GM10248 (cell line): ENCODE results near the gene CD70.
"Not testable (repeated sequence)": the region's sequence is repeated elsewhere in the genome, so short reads cannot be mapped to it uniquely, and the experiment has no call there.

ENCODE experiments used
- CTCF ChIA-PET: fragments of 300-600 bp; sonication (Branson Sonifier 250); formaldehyde crosslinking; extraction: SDS; loops from one replicate; lab custom pipeline; 2021; ENCODE audit warnings: antibody characterized with exemption; lab: Yijun Ruan, JAX
- POLR2A ChIA-PET: fragments of 350-650 bp; sonication (Branson Sonifier 250); formaldehyde crosslinking; extraction: SDS; loops from one replicate; lab custom pipeline; 2020; ENCODE audit warnings: antibody characterized with exemption; lab: Yijun Ruan, JAX
- DNase-seq: peaks from one replicate; pipeline ENCODE4 v3.0.0; 2012; ENCODE audit errors: extremely low spot score
- CTCF ChIP-seq: IDR thresholded peaks from 2 replicates; pipeline ENCODE4 v1.5.1; 2012; ENCODE audit warnings: mild to moderate bottlenecking, low read depth; ENCODE audit errors: extremely low read depth, missing control alignments, control extremely low read depth

Gene CD70

GRCh38 chr19:6587093-6587820 is 3.7 kb downstream of the CD70 start:
- CTCF ChIA-PET, result interaction anchor here (0.8 to 1.6 kb wide), 8 partner anchors 10 to 276 kb away, joined by 3 to 10 read pairs (median 4); no protein-coding TSS in a partner anchor
- TF ChIP-seq CTCF, result no peak
- POLR2A ChIA-PET, result interaction anchor here (0.5 to 2.6 kb wide), 10 partner anchors 9 to 162 kb away, joined by 3 to 19 read pairs (median 5); partner anchors contain the start of genes KHSRP and TNFSF9
- peak; percentile 42 for DNase-seq

GRCh38 chr19:6586726-6587092 is 4.2 kb downstream of the CD70 start:
- ChIA-PET POLR2A (interaction anchor here (0.9 to 2.6 kb wide), 7 partner anchors 9 to 58 kb away, joined by 3 to 19 read pairs (median 5); partner anchors contain the start of gene TNFSF9), CTCF (interaction anchor here (0.9 to 1.6 kb wide), 5 partner anchors 10 to 276 kb away, joined by 3 to 10 read pairs (median 5); no protein-coding TSS in a partner anchor)
- TF ChIP-seq CTCF, result no peak
- DNase-seq, result no peak

GRCh38 chr19:6586056-6586455 is 4.9 kb downstream of the CD70 start:
- ChIA-PET CTCF (no interaction called here), POLR2A (interaction anchor here (1.0 to 2.6 kb wide), 3 partner anchors 8 to 57 kb away, joined by 3 to 19 read pairs (median 3); partner anchors contain the start of gene TNFSF9)
- TF ChIP-seq CTCF, result no peak

GRCh38 chr19:6582515-6583484 is 8.2 kb downstream of the CD70 start:
- CTCF ChIA-PET, DNase-seq: not testable (repeated sequence)
- POLR2A ChIA-PET, result interaction anchor here (0.7 to 2.1 kb wide), 4 partner anchors 38 to 261 kb away, joined by 3 to 7 read pairs (median 6); partner anchors contain the start of gene TNFSF9

More at GRCh38 chr19:6586056-6586455, 4.9 kb downstream of the CD70 start:
- DNase-seq, result no peak

GRCh38 chr19:6580313-6580712 is 10.6 kb downstream of the CD70 start:
- ChIA-PET POLR2A (interaction anchor here (0.7 kb wide), 1 partner anchor 46 kb away, joined by 3 read pairs; no protein-coding TSS in a partner anchor), CTCF (interaction anchor here (1.2 to 4.1 kb wide), 2 partner anchors 29 to 50 kb away, joined by 3 to 18 read pairs; no protein-coding TSS in a partner anchor)
- DNase-seq, result no peak
- TF ChIP-seq CTCF, result no peak

GRCh38 chr19:6579450-6580178 is 11.3 kb downstream of the CD70 start:
- no peak for DNase-seq
- POLR2A ChIA-PET, result interaction anchor here (0.9 kb wide), 1 partner anchor 25 kb away, joined by 9 read pairs; no protein-coding TSS in a partner anchor
- CTCF ChIA-PET, result interaction anchor here (4.1 kb wide), 1 partner anchor 28 kb away, joined by 18 read pairs; no protein-coding TSS in a partner anchor
- TF ChIP-seq CTCF, result no peak
